HCT116 (cell line): Measurements from ENCODE around the gene TCEA3. TPM values are rescaled to one million over a fixed set of nuclear protein-coding genes. Genes with fewer than 3 reads are reported as not detected.

ENCODE experiments used
- ATAC-seq: fragments of 200-7000 bp; cut with Tn5 transposase; 2 replicates; pipeline ENCODE4 v1.9.1; 2020; ENCODE audit warnings: mild to moderate bottlenecking, moderate library complexity
- BruUV-seq: library from RNA; stranded (reverse); fragments of 400-500 nt; replicated peaks from 2 replicates; lab custom pipeline; 2021; lab: Mats Ljungman, UMichigan
- CTCF ChIA-PET: fragments of 300-600 bp; sonication (Branson Sonifier 250); formaldehyde crosslinking; loops from one replicate; lab custom pipeline; 2021; ENCODE audit warnings: antibody characterized with exemption; lab: Charles Lee
- POLR2A ChIA-PET: fragments of 300-600, 350-600 bp; sonication (Branson Sonifier 250); formaldehyde crosslinking; loops from one replicate; lab custom pipeline; 2021; ENCODE audit warnings: antibody characterized with exemption; lab: Charles Lee
- RAD21 ChIA-PET, 2 experiments: fragments of 300-600 bp; sonication (Branson Sonifier 250); formaldehyde crosslinking; loops; one replicate each; lab custom pipeline; 2023; ENCODE audit warnings: low total read pairs in 2 of 2; ENCODE audit not compliant: uncharacterized antibody in 2 of 2, unreplicated experiment in 2 of 2, low non-redundant PET in 1 of 2; lab: Charles Lee
- DNase-seq: peaks from one replicate; pipeline ENCODE4 v3.0.0-alpha.2; 2010; ENCODE audit warnings: low read depth, low spot score
- H2AFZ ChIP-seq: fragments of 200-600 bp; shearing (Covaris generic), sonication (generic); 2 replicates; pipeline ENCODE4 v1.6.1; 2017; ENCODE audit warnings: low read depth, mixed run types, mixed read lengths, antibody characterized with exemption, low read length; ENCODE audit not compliant: poor library complexity, severe bottlenecking
- H3K27ac ChIP-seq: 2 replicates; pipeline ENCODE4 v1.5.1; 2012; ENCODE audit warnings: low read depth, low read length
- H3K27me3 ChIP-seq: fragments of 200-600 bp; sonication (generic); 2 replicates; pipeline ENCODE4 v1.6.1; 2016; ENCODE audit warnings: mixed run types, low read length, mixed read lengths; ENCODE audit not compliant: insufficient read depth
- H3K36me3 ChIP-seq, 2 experiments: fragments of 200-500 bp in 1 of 2; fragments of 200-600 bp in 1 of 2; sonication (Bioruptor generic) in 1 of 2; sonication (generic) in 1 of 2; 2 replicates each; pipeline versions ENCODE4 v1.5.1 to v1.6.1; 2014 to 2016; ENCODE audit warnings: low read length in 2 of 2, inconsistent platforms in 1 of 2, mixed read lengths in 1 of 2, mixed run types in 1 of 2; ENCODE audit not compliant: insufficient read depth in 2 of 2, control insufficient read depth in 1 of 2
- H3K4me1 ChIP-seq, 2 experiments: fragments of 200-600 bp in 1 of 2; sonication (generic) in 1 of 2; 2 replicates each; pipeline versions ENCODE4 v1.5.1 to v1.6.1; 2012 to 2017; ENCODE audit warnings: low read length in 2 of 2, inconsistent platforms in 1 of 2, mild to moderate bottlenecking in 1 of 2, mixed read lengths in 1 of 2, mixed run types in 1 of 2, moderate library complexity in 1 of 2; ENCODE audit not compliant: insufficient read depth in 2 of 2, control insufficient read depth in 1 of 2
- H3K4me2 ChIP-seq: fragments of 200-600 bp; sonication (generic); 2 replicates; pipeline ENCODE4 v1.6.1; 2017; ENCODE audit warnings: mixed run types, low read length, mixed read lengths
- H3K4me3 ChIP-seq, 2 experiments: fragments of 200-600 bp in 1 of 2; sonication (generic) in 1 of 2; replicated peaks in 1 of 2; 2 replicates each; pipeline ENCODE4 v1.5.1; 2011 to 2016; ENCODE audit warnings: low read length in 2 of 2, control low read depth in 1 of 2, low read depth in 1 of 2, mild to moderate bottlenecking in 1 of 2, mixed read lengths in 1 of 2, mixed run types in 1 of 2
- H3K79me2 ChIP-seq: fragments of 200-600 bp; sonication (generic); 2 replicates; pipeline ENCODE4 v1.6.1; 2017; ENCODE audit warnings: mild to moderate bottlenecking, mixed run types, low read length, moderate library complexity, mixed read lengths; ENCODE audit not compliant: insufficient read depth
- H3K9ac ChIP-seq: fragments of 200-600 bp; sonication (generic); 2 replicates; pipeline ENCODE4 v1.6.1; 2016; ENCODE audit warnings: low read length, mixed read lengths
- H3K9me2 ChIP-seq: fragments of 200-600 bp; sonication (generic), shearing (Covaris generic); 2 replicates; pipeline ENCODE4 v1.6.1; 2017; ENCODE audit warnings: mixed run types, mild to moderate bottlenecking, moderate library complexity; ENCODE audit not compliant: insufficient read depth
- H3K9me3 ChIP-seq, 2 experiments: fragments of 200-500 bp in 1 of 2; fragments of 200-600 bp in 1 of 2; sonication (Bioruptor generic) in 1 of 2; sonication (generic) in 1 of 2; 2 replicates each; pipeline ENCODE4 v1.6.1; 2014 to 2017; ENCODE audit warnings: low read length in 2 of 2, mixed read lengths in 2 of 2, inconsistent platforms in 1 of 2, low read depth in 1 of 2, mild to moderate bottlenecking in 1 of 2, mixed run types in 1 of 2, moderate library complexity in 1 of 2; ENCODE audit not compliant: control insufficient read depth in 1 of 2, insufficient read depth in 1 of 2
- H4K20me1 ChIP-seq: fragments of 200-600 bp; sonication (generic), shearing (Covaris generic); 2 replicates; pipeline ENCODE4 v1.6.1; 2017; ENCODE audit warnings: mixed run types, mild to moderate bottlenecking, moderate library complexity; ENCODE audit not compliant: insufficient read depth
- CBX3 ChIP-seq: IDR thresholded peaks from 2 replicates; pipeline ENCODE4 v1.6.1; 2012; ENCODE audit warnings: low read depth
- CTCF ChIP-seq, 3 experiments: fragments of 200-600 bp in 1 of 3; sonication (generic) in 1 of 3; IDR thresholded peaks in 2 of 3; conservative IDR thresholded peaks in 1 of 3; 2 replicates each; pipeline ENCODE4 v1.5.1; 2012 to 2017; ENCODE audit warnings: low read depth in 2 of 3, low read length in 2 of 3, antibody characterized with exemption in 1 of 3, borderline replicate concordance in 1 of 3, control low read depth in 1 of 3, mild to moderate bottlenecking in 1 of 3, mixed read lengths in 1 of 3, mixed run types in 1 of 3, moderate library complexity in 1 of 3; ENCODE audit not compliant: insufficient read depth in 1 of 3
- EGR1 ChIP-seq: IDR thresholded peaks from 2 replicates; pipeline ENCODE4 v1.6.1; 2012; ENCODE audit warnings: low read depth
- FOSL1 ChIP-seq: IDR thresholded peaks from 2 replicates; pipeline ENCODE4 v1.6.1; 2012; ENCODE audit warnings: low read depth
- MAX ChIP-seq: IDR thresholded peaks from 2 replicates; pipeline ENCODE4 v1.6.1; 2012
- POLR2A ChIP-seq: IDR thresholded peaks from 2 replicates; pipeline ENCODE4 v1.7.0; 2011; ENCODE audit warnings: borderline replicate concordance; ENCODE audit not compliant: insufficient read depth, insufficient read length; ENCODE audit errors: extremely low read depth
- POLR2AphosphoS5 ChIP-seq: IDR thresholded peaks from 2 replicates; pipeline ENCODE4 v1.6.1; 2011; ENCODE audit warnings: mild to moderate bottlenecking, low read depth, low read length, moderate library complexity
- REST ChIP-seq: IDR thresholded peaks from 2 replicates; pipeline ENCODE4 v1.6.1; 2012; ENCODE audit warnings: low read depth
- SIN3A ChIP-seq: IDR thresholded peaks from 2 replicates; pipeline ENCODE4 v1.6.1; 2012; ENCODE audit warnings: low read depth
- SP1 ChIP-seq: IDR thresholded peaks from 2 replicates; pipeline ENCODE4 v1.6.1; 2012; ENCODE audit warnings: low read depth
- YY1 ChIP-seq: IDR thresholded peaks from 2 replicates; pipeline ENCODE4 v1.6.1; 2011; ENCODE audit warnings: low read length, low read depth, moderate library complexity, mild to moderate bottlenecking; ENCODE audit not compliant: insufficient replicate concordance; ENCODE audit errors: extremely low read depth
- intact Hi-C: fragments of 100-400 bp; cut with micrococcal nuclease; formaldehyde crosslinking; loops from 2 replicates; pipeline ENCODE4 v1.10.0; 2022
- total RNA-seq: library from RNA; stranded (reverse); gene quantifications from one replicate; pipeline ENCODE4 v1.2.1, GENCODE V29; 2021; ENCODE audit not compliant: unreplicated experiment

The TCEA3 gene
- total RNA-seq, 1 experiment from 2014 or later, result 3.7 TPM

DNA sequence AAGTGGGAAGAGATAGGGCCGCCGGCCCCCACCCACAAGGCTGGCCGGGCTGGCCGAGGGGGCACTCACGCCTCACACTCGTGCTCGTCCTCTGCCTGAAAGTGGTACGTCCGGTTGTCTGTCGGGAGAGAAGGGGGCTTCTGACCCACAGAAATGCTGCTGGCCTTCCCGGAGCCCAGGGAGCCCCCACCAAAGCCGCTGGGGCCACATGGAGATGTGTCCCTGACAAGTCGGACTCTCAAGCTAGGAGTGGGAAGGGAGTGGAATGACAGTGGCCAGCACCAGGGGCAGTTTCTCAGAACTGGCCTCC lies 12.8 kb upstream of the TCEA3 start:
- H4K20me1 ChIP-seq, result no peaks in the 10 kb centered on the region
- intact Hi-C loops, result no loop called here
- peaks cover 3 to 13% of the 10 kb centered on the region in 2 experiments; a peak in 3 of 4 replicates for H3K4me1 ChIP-seq
- TF ChIP-seq POLR2A (no peak), EGR1 (no peak), POLR2AphosphoS5 (no peak), REST (no peak), SP1 (no peak), MAX (no peak), YY1 (no peak), SIN3A (no peak), CTCF (IDR thresholded peaks at IDR 0.05 in 2 of 3, conservative IDR thresholded peaks at IDR 0.05 in 1 of 3; ENCODE audit: borderline replicate concordance in 1 of 3, insufficient read depth in 1 of 3, low read depth in 2 of 3, low read length in 2 of 3) (no peak), CBX3 (no peak), FOSL1 (no peak)
- ChIA-PET POLR2A (no interaction called here), CTCF (no interaction called here), RAD21 (no interaction called here)
- DNase-seq (no peak), ATAC-seq (no peak)
- H3K27ac ChIP-seq, result no peak overlapping the region
- no peak overlapping the region for H3K4me3 ChIP-seq
- H3K9me2 ChIP-seq, result no peaks in the 10 kb centered on the region
- no peak overlapping the region for H3K4me2 ChIP-seq
- H2AFZ ChIP-seq, result no peak overlapping the region
- no peaks in the 10 kb centered on the region; a peak in 1 of 4 replicates for H3K36me3 ChIP-seq
- no TSS peak for BruUV-seq
- no peaks in the 10 kb centered on the region for H3K27me3 ChIP-seq
- no peaks in the 10 kb centered on the region for H3K79me2 ChIP-seq
- no peaks in the 10 kb centered on the region for H3K9me3 ChIP-seq
- no peak overlapping the region for H3K9ac ChIP-seq
